Loucy (cell line): ENCODE data around the gene ITGB6.

ENCODE experiments used
- EZH2phosphoT487 ChIP-seq: fragments of 200-600 bp; IDR thresholded peaks from 2 replicates; pipeline ENCODE4 v1.6.1; 2018; ENCODE audit warnings: antibody characterized with exemption, mild to moderate bottlenecking, moderate library complexity, borderline replicate concordance
- TF ChIP-seq, protein P1 (sequence below): fragments of 200-600 bp; sonication (generic); conservative IDR thresholded peaks from 2 replicates; pipeline ENCODE4 v1.5.1; 2014; ENCODE audit warnings: mild to moderate bottlenecking, antibody characterized with exemption, low read length

DNA sequence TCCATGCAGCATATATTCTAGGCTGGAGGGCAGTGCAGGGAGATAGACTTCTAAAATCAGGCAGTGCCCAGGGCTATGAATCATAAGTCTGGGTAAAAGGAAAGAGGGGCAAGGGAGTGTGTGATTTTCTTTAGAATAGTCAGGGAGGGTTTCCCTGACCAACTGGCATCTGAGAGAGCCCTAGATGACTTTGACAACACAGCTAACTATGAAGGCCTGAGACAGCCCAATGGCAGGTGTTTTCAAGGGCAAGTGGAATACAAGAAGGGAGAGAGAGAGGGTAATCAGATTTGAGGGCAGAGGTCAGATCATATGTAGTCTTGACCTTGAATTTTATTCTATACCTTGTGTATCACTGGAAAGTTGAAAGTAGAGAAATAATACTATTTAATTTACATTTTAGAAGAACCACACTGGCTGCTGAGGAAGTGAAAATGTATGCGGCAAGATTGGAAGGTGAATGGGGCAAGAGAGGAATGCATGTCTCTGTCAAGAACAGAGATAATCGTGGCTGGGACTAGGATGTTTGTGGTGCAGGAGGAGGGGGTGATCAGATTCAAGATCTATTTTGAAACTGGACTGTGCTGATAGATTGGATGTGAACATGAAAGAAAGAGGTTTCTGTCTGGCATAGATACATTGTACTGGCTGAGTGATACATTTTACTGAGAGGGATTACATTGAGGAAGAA, 1.9 kb upstream of the ITGB6 start:
- TF ChIP-seq, protein P1, sequence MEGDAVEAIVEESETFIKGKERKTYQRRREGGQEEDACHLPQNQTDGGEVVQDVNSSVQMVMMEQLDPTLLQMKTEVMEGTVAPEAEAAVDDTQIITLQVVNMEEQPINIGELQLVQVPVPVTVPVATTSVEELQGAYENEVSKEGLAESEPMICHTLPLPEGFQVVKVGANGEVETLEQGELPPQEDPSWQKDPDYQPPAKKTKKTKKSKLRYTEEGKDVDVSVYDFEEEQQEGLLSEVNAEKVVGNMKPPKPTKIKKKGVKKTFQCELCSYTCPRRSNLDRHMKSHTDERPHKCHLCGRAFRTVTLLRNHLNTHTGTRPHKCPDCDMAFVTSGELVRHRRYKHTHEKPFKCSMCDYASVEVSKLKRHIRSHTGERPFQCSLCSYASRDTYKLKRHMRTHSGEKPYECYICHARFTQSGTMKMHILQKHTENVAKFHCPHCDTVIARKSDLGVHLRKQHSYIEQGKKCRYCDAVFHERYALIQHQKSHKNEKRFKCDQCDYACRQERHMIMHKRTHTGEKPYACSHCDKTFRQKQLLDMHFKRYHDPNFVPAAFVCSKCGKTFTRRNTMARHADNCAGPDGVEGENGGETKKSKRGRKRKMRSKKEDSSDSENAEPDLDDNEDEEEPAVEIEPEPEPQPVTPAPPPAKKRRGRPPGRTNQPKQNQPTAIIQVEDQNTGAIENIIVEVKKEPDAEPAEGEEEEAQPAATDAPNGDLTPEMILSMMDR: no peak
- TF ChIP-seq EZH2phosphoT487: no peak
